Measurements from ENCODE around the gene LDHAL6A. TPM values are rescaled to one million over a fixed set of nuclear protein-coding genes. Genes with fewer than 3 reads are reported as not detected.

Gene LDHAL6A
- total and polyA plus RNA-seq, 4 donors, result 0.28 TPM; not detected in 3

- no peak for TF ChIP-seq REST (IDR thresholded peaks at IDR 0.05)
These were observed 36.6 kb upstream of the LDHAL6A start (continued) for GRCh38 chr11:18419040-18419439.

GRCh38 chr11:18420067-18420466 lies 35.6 kb upstream of the LDHAL6A start:
- no peaks in the 10 kb centered on the region for H3K4me1 ChIP-seq (ENCODE audit: control insufficient read depth in 4 of 4, insufficient read depth in 4 of 4, low read length in 3 of 4)
- no peak overlapping the region for H3K27ac ChIP-seq (ENCODE audit: low read depth in 1 of 2, low read length in 2 of 2)
- TF ChIP-seq EGR1 (IDR thresholded peaks at IDR 0.05; ENCODE audit: low read depth in 2 of 2), result no peak
- no peak for TF ChIP-seq HNF4A (conservative IDR thresholded peaks at IDR 0.05)
- no peak for TF ChIP-seq JUND (IDR thresholded peaks at IDR 0.05)
- TF ChIP-seq REST (IDR thresholded peaks at IDR 0.05), result no peak
- no peak for TF ChIP-seq FOXA1 (IDR thresholded peaks at IDR 0.05)
- TF ChIP-seq CTCF (IDR thresholded peaks at IDR 0.05; ENCODE audit: low read depth, low read length, missing input control), result no peak
- TF ChIP-seq FOXA2 (IDR thresholded peaks at IDR 0.05), result no peak
- TF ChIP-seq MAX (IDR thresholded peaks at IDR 0.05), result no peak
- no peak for TF ChIP-seq RAD21 (IDR thresholded peaks at IDR 0.05)
- TF ChIP-seq SP1 (IDR thresholded peaks at IDR 0.05), result no peak
- TF ChIP-seq ZBTB33 (IDR thresholded peaks at IDR 0.05), result no peak
- TF ChIP-seq NR2F2 (IDR thresholded peaks at IDR 0.05), result no peak
- H3K27me3 ChIP-seq (ENCODE audit: control insufficient read depth in 4 of 4, insufficient read depth in 4 of 4, low read length in 3 of 4), result no peaks in the 10 kb centered on the region
- no peak overlapping the region for H3K4me3 ChIP-seq (ENCODE audit: low read depth in 1 of 3, low read length in 3 of 3)
- no peaks in the 10 kb centered on the region for H3K9me3 ChIP-seq (ENCODE audit: control insufficient read depth in 4 of 4, low read length in 3 of 4)
- H3K9ac ChIP-seq (ENCODE audit: low read depth in 1 of 2, low read length in 2 of 2), result no peak overlapping the region
- 97% methylated on average over 2 of the region's 2 CpGs for WGBS
- DNase-seq (ENCODE audit: low spot score), result no peak
- no peaks in the 10 kb centered on the region for H3K36me3 ChIP-seq (ENCODE audit: control insufficient read depth in 4 of 4, insufficient read depth in 3 of 4, low read depth in 1 of 4, low read length in 3 of 4)

All from liver (tissue), 9 donors.